AG04449 (cell line): ENCODE data around the gene PIP4K2B.

ENCODE experiments used
- CTCF ChIA-PET: fragments of 350-600 bp; formaldehyde crosslinking; extraction: SDS; loops from one replicate; lab custom pipeline; 2021; ENCODE audit warnings: antibody characterized with exemption; lab: Yijun Ruan, JAX
- POLR2A ChIA-PET: fragments of 400-600, 350-600 bp; formaldehyde crosslinking; extraction: SDS; loops from one replicate; lab custom pipeline; 2020; ENCODE audit warnings: antibody characterized with exemption, inconsistent platforms; lab: Yijun Ruan, JAX
- DNase-seq: peaks from one replicate; pipeline ENCODE4 v3.0.0-alpha.2; 2010; ENCODE audit warnings: low read depth, low spot score
- H3K4me3 ChIP-seq: 2 replicates; pipeline ENCODE4 v1.5.1; 2011; ENCODE audit warnings: low read depth, mild to moderate bottlenecking, control low read depth, low read length
- TF ChIP-seq, protein P1 (sequence below): IDR thresholded peaks from one replicate; pipeline ENCODE4 v1.5.1; 2011; ENCODE audit warnings: mild to moderate bottlenecking, moderate library complexity, low read length, control low read depth, inconsistent platforms; ENCODE audit not compliant: insufficient read depth; ENCODE audit errors: missing control alignments

Gene PIP4K2B

DNA sequence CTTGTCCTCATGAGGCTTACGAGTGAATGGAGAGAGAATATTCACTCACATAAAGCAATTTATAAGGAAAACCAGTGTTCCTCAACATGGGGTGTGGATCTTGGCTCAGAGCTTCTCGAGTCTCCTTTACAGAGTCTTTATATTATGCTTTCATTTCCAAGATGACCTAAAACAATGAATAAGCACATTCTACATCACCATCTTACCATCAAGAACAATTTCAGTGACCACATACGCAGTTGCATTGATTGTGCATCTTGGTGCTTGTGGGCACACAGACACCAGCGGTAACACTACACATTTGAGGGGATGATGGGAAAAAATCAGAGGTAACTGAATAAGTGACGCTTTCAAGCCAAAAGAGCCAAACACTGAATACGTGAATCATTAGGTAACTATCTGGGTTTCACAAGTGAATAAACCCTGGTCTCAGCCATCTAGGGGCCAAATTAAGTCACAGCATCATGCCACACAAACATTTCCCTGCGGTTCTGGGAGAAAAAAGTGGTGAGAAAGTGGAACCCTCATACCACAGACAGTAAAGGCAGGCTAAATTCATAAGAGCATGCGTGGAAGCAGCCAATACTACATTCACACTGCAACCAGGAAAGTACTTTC is 16.3 kb upstream of the PIP4K2B start:
- DNase-seq, result no peak
- TF ChIP-seq, protein P1, sequence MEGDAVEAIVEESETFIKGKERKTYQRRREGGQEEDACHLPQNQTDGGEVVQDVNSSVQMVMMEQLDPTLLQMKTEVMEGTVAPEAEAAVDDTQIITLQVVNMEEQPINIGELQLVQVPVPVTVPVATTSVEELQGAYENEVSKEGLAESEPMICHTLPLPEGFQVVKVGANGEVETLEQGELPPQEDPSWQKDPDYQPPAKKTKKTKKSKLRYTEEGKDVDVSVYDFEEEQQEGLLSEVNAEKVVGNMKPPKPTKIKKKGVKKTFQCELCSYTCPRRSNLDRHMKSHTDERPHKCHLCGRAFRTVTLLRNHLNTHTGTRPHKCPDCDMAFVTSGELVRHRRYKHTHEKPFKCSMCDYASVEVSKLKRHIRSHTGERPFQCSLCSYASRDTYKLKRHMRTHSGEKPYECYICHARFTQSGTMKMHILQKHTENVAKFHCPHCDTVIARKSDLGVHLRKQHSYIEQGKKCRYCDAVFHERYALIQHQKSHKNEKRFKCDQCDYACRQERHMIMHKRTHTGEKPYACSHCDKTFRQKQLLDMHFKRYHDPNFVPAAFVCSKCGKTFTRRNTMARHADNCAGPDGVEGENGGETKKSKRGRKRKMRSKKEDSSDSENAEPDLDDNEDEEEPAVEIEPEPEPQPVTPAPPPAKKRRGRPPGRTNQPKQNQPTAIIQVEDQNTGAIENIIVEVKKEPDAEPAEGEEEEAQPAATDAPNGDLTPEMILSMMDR, result peak; percentile 20
- ChIA-PET POLR2A (no interaction called here), CTCF (no interaction called here)
- no peak overlapping the region for H3K4me3 ChIP-seq

DNA sequence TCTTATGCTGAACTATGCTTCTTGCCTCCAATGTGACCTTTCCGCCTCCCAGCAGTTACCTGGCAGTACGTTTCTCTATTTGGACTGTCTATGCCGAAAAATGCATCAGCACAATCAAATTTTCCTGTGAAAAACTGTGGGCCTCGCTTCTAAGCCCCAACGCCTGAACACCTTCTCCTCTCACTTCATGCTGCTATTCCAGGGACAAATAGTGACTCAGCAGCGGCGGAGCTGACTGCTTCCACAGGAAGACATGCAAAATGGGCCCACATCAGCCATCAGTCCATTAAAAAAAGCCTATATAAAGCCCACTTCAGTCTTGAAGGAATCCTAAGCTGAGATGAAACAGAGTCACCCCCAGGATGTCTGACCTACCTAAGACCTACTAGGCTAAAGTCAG is 10.5 kb upstream of the PIP4K2B start:
- POLR2A ChIA-PET, result no interaction called here
- H3K4me3 ChIP-seq, result no peak overlapping the region
- no peak for DNase-seq
- CTCF ChIA-PET, result no interaction called here
- TF ChIP-seq, protein P1, result no peak

DNA sequence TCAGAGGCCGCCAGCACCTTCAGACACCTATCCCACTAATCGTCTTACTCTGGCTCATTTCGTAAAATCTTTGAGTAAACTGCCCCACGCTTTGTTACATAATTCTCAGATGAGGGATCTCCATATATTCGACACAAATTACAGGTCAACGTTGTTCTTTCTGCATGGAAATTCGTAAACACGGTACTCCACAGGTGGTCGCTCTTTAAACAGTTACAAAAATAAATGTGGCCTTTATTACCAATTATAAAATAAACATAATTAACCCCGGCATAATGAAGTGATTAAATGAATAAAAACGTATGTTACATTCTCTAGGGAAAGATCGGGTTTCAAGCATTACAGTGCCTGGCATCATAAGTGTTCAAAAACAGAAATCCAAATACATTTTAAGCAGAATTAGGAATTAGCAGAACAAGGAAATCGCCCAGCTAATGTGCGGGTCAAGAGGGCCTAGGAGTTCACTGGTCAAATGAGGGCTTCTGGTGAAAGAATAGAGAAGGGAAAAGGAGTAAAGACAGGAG is 943 bp upstream of the PIP4K2B start:
- ChIA-PET POLR2A (interaction anchor here (1.1 kb wide), 1 partner anchor 48 kb away, joined by 3 read pairs; the partner anchor contains the start of gene PSMB3), CTCF (no interaction called here)
- no peak for DNase-seq
- TF ChIP-seq, protein P1, result no peak
- peak overlapping the region; percentile 92 for H3K4me3 ChIP-seq

DNA sequence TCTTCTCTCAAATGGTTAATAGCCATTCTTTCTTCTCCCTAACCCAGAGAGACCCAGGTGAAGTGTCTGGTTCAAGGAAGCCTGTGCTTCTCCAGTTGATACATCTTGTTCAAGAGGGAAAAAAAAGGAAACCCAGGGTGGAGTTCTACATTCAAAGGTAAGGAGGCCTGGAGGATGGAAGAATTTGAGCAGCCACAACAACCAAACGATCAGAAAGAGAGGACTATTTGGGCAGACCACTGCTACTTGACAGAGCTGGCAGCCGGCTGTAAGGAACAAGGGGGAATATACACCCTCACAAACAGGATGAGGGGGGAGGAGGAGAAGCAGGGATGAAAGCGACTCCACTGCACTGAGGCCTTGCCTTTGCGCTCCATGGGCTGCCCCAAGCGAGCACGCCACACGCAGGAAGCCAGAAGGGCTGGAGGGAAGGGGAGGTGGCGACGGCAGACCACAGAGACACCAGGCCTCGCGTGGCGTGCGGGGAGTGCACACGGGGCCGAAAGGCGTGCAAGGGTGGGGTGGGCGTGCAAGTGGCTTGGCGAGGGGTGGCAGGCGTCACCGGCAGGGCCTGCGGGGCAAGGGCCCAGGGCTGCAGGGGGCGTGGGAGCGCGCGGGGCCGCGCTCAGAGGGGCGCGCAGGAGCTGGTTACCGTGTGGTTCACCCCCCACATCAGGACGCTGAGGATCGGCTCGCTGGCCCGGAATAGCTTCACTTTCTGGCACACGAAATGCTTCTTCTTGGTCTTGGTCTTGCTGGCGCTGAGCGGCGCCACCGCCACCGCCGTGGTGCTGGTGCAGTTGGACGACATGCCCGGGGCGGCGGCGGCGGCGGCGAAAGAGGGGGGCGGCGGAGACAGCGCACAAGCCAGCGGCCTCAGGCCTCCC is 499 bp downstream of the PIP4K2B start:
- no peak for DNase-seq
- ChIA-PET POLR2A (interaction anchor here (1.0 to 2.4 kb wide), 3 partner anchors 46 to 71 kb away, joined by 3 to 6 read pairs (median 3); partner anchors contain the start of gene LASP1), CTCF (interaction anchor here (1.9 kb wide), 1 partner anchor 11 kb away, joined by 5 read pairs; no protein-coding TSS in a partner anchor)
- H3K4me3 ChIP-seq, result peak overlapping the region; percentile 92
- TF ChIP-seq, protein P1, result no peak

DNA sequence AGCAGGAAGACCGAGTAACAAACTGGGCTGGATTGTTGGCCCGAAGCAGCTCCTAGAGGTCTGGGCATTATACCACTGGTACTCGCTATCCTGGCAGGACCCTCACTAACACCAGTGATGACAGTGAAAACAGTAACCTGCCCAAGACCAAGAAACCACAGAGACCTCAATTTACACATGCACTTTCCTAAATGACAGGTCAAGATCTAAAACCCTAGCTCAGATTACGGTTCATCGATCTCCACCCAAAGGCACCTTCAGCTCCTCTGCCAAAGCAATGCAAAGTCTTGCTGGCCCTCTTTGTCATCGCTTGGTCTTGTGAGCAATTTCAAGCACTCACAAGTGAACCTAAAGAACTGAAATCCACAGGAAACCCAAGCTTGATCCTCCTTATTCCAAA is 1.5 kb downstream of the PIP4K2B start:
- DNase-seq, result no peak
- TF ChIP-seq, protein P1, result no peak
- ChIA-PET CTCF (interaction anchor here (1.9 kb wide), 1 partner anchor 10 kb away, joined by 5 read pairs; no protein-coding TSS in a partner anchor), POLR2A (interaction anchor here (0.6 to 2.4 kb wide), 6 partner anchors 13 to 402 kb away, joined by 3 to 6 read pairs (median 3); partner anchors contain the start of genes LASP1 and RPL19)
- H3K4me3 ChIP-seq, result peak overlapping the region; percentile 92
